Ureter (tissue), 1 donor: ENCODE data around the gene SGO1. TPM values are rescaled to one million over a fixed set of nuclear protein-coding genes. Genes with fewer than 3 reads are reported as not detected.

ENCODE experiments used
- DNase-seq: peaks from one replicate; pipeline ENCODE4 v3.0.0-alpha.2; 2020; ENCODE audit warnings: low spot score
- total RNA-seq: library from RNA; stranded (reverse); gene quantifications from one replicate; pipeline ENCODE4 v1.2.4, GENCODE V29; 2023
- donor health status: DM: yes; HTN: yes; CAD: no.

Gene SGO1
- total RNA-seq, 1 donor from 2014 or later = 0.78 TPM

DNA sequence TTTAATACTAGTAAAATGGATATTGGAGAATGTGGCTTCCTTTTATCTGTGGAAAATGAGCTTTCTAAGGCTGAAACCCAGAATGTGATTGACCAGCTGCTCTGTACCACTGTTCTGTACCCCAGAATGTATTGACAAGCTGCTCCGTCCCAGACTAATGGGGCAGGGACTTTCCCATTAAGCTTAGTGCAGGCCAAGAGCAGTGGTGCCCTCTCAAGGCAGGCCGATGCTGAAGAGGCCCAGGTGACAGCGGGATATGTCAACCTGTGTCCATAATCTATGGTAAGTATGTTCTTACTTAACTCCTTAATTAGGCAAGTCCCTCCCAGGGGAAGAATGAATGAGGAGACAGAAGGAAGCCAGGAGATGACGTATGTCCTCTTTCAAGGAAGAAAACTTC lies 31.1 kb downstream of the SGO1 start:
- DNase-seq = no peak

DNA sequence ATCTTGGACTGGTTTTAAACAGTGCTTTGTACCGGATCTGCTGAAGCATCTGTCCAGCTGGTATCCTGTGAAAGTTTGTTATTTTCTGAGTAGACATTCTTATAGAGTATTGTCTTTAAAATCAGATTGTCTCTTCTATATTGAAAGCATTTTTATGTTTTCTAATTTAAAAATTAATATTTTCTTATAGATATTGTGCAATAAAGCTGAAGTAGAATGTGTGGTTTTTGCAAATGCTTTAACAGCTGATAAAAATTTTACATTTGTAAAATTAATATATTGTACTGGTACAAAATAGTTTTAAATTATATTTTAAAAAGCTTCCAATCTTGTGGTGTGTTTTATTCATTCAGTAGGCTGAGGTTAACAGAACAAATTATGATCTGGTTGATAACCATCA lies 31.9 kb downstream of the SGO1 start:
- no peak for DNase-seq

DNA sequence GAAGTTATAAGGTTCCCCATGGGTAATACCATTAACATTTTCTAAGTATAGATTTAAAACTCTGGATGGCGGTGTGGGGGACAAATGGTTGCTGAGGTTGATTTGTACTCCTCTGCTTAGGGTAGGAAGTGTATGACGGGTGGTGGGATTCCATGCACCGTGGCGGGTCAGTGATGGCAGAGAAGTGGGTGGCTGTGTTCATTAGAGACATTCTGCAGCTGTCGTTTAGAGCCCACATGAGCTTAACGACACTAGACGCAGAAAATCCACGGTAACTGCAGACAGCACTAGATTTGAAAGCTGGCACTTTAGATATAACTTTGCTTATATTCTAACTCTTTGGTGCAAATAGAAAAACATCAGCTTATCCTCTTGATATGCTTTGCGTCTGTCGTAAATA lies 37.5 kb downstream of the SGO1 start:
- DNase-seq = no peak

DNA sequence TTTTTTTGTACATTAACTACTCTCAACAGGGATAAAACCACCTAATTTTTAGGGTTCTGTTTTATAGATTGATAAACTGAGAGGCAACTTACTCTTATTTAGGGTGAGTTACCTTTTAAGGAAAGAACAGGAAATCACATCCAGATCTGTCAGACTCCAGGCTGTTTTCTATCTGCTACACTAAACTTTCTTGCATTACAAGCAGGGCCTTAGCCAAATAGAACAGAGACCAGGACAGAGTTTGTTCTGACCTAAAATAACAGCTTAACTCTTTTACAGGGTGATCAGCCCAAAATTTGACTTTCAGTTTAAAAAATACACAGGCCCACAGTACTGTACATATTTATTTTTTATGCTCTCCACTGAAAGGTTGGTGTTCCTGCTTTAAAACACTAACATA lies 38.6 kb downstream of the SGO1 start:
- no peak for DNase-seq

DNA sequence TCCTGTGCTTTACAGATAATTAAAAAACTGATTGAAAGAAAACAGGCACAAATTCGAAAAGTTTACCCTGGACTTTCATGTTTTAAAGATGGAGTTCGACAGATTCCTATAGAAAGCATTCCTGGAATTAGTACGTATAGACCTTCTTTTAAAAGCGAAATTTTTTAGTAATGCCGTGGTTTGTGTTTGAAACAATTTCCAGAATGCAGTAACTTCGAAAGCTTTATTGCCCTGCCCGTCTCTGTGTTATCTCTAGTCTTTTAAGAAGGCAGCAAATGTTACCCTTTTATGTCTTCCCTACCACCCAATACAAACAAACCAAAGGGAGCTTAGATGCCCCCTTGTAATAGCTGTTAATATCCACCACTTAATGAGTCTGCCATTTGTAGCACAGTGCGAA lies 39.7 kb downstream of the SGO1 start:
- DNase-seq = no peak

DNA sequence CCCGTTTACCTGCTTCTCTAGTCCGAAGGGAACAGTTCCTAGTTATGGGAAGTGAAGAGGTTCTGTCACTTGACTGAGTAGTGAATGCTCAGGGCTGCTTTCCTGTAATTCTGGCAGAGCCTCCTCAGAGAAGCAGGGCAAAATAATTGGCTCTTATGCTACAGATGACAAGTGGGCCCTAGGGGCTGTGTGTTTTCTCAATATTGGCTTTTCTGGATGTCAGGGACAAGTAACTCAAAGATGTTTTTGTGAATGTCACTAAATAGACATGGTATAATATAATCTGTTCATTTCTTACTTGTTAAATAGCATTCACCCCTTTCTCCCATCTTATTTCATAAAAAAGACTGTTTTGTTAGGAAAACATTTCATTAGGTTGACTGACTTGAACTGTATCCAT lies 40.1 kb downstream of the SGO1 start:
- no peak for DNase-seq

DNA sequence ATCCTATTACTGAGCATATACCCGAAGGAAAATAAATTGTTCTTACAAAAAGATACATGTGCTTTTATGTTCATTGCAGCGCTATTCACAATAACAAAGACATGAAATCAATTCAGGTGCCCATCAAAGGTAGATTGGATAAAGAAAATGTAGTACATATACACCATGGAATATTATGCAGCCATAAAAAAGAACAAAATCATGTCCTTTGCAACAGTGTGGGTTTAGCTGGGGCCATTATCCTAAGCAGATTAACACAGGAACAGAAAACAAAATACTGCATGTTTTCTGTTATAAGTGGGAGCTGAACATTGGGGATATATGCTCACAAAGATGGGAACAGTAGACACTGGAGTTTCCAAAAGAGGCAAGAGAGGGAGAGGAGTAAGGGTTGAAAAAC lies 42.5 kb downstream of the SGO1 start:
- DNase-seq = no peak

DNA sequence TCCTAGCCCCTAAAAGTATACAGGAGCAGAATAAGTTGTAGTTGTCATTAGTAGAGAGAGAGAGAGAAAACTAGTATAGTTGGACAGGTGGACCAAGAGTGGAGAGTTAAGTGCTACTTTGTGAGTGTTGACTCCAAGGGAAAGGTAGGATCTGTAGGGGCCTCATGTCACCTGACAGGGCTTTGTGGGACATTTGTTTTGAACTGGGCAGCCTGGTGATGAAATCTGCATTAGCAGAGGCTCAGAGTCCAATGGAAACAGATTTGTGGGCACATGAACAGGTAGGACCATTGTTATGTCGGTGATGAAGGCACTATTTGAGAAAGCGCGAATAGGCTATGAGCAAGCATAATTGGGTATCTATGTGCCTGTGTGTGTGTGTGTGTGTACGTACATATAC lies 43.5 kb downstream of the SGO1 start:
- DNase-seq = no peak

DNA sequence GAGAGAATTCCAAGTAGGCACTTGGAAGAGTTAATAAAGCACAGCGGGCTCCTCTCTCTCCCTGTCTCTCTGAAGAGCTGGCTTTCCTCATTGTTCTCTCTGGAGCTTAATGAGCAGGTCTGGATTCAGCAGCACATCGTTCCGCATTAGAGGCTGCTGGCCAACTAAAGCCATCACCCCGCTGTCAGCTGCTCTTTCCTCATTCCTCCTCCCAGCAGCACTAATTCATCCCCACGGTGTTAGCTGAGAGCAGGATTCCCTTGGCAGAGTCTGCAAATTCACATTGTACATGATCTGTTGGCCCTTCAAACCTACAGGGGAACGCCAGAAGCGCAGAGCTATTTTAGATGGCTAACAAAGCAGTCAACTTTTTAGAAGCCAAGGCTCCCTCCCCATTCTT lies 44.2 kb downstream of the SGO1 start:
- DNase-seq = no peak

DNA sequence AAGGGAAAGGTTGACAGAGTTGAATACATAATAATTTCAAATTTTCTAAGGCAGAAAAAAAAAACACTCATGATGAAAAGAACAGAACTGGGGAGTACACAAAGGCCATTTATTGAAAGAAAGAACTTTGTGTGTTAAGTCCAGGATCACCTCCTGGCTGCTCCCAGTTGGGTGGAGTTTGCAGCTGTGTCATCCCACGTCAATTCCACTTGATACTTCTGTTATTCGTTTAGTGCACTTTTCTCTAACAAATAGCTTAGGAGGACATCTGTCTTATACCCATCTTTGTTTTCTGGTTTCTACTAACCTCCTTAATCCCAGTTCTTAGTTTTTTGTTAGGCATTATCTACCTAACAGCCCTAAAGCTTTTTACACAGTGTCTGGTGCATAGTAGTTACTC lies 44.7 kb downstream of the SGO1 start:
- DNase-seq = no peak

DNA sequence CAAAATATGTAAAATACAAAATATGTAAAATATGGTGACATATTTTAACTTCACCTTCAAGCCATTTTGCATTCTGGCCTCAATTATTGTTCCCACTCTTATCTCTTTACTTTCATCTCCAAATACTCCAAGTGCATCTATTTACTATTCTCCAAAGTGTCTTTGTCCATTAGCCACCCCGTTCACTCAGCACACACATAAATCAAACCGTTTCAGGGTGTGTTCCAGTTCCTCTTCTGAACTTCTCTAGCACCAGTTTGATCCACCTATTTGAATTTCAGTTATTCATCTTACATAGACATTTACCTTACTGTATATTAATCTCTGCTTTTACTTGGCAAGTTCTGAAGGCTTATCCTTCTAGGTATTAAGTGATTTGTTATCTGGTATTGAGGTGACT lies 45.1 kb downstream of the SGO1 start:
- no peak for DNase-seq

DNA sequence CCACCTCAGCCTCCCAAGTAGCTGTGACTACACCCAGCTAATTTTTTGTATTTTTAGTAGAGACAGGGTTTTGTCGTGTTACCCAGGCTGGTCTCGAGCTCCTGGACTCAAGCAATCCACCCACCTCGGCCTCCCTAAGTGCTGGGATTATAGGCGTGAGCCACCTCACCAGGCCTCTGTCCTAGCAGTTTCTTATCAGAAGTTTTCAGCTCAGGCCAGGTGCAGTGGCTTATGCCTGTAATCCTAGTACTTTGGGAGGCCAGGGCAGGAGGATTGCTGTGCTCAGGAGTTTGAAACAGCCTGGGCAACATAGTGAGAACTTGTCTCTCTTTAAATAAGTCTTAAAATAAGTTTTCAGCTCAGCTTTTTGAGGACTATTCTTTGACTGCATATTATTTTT lies 48.4 kb downstream of the SGO1 start:
- no peak for DNase-seq

DNA sequence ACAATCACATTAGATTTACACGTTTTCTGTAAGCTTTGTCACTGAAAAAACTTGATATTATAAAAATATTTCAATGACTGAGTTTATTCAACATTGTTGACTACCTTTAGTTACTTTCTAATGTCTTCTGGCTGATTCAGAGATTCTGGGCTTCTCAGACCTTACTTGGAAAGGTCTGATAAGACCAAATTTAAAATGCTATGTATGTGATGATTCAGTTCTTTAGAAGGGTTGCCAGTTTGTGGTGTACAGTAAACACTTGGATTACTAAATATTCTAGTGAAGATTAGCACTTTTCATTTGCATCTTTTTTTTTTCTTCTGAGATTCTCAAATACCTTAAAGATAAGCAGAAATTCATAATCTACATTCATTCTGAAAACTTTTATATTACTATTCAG lies 49.8 kb downstream of the SGO1 start:
- no peak for DNase-seq

DNA sequence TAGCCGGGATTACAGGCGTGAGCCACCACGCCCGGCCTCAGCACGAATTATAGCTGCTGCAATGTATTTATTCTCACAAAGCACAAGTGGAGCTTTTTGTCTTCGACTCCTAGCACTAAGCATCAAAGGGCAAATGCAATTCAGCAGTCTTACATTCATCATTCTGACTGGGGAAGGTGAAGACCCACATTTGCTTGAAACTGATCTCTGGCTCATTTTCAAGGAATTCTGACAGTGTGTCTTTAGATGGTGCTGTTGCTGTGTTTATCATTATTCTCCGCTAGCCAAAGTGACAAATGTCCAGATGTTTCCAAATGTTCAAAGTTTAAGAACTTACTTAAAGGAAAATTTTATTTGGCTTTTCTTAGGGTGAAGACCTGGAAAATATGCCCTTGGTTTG lies 55.9 kb downstream of the SGO1 start:
- no peak for DNase-seq

DNA sequence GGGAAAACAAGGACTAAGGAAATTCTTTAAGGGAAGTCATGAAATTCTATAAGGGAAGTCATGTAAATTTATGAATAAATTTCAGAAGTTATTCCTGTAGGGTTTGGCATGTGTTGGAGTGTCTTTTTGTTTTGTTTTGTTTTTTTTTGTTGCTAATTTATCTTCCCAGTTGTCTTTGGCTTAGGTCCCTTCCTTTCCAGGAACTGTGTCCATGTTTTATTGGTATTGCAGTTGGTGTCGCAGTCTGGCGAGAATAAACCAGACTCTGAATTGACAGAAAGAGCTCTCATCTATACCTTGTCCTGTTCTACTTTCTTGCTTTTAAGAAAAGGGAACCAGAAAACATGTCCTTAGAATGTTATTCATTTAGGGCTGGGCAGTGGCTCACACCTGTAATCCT lies 57.6 kb downstream of the SGO1 start:
- no peak for DNase-seq

DNA sequence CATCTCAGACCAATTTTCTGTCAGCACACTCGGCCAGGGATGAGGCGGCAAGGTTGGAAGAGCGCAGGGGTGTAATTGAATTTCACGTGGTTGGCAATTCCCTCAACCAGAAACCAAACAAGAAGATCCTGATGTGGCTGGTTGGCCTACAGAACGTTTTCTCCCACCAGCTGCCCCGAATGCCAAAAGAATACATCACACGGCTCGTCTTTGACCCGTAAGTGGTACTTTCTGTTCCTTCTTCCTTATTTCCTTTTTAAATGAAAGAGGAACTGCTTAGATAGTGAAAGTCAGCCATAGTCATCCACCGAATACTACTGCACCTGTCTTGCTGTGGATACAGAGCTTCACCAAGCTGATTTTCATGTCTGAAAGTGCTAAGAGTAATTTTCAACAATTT lies 60.1 kb downstream of the SGO1 start:
- no peak for DNase-seq

DNA sequence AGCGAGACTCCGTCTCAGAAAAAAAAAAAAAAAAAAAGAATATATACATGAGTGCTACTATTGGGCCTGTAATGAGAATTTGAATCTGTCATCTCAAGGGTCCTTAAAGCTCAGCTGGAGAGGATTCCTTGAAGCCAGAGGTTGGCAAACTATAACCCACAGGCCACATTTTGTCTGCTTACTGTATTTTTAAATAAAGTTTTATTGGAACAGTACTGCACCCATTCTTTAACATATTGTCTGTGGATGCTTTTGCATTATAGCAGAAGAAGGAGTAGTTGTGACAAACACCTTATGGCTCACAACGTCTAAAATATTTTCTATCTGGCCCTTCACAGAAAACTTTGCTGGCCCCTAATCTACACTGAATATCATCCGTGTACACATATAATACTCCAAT lies 60.7 kb downstream of the SGO1 start:
- no peak for DNase-seq

DNA sequence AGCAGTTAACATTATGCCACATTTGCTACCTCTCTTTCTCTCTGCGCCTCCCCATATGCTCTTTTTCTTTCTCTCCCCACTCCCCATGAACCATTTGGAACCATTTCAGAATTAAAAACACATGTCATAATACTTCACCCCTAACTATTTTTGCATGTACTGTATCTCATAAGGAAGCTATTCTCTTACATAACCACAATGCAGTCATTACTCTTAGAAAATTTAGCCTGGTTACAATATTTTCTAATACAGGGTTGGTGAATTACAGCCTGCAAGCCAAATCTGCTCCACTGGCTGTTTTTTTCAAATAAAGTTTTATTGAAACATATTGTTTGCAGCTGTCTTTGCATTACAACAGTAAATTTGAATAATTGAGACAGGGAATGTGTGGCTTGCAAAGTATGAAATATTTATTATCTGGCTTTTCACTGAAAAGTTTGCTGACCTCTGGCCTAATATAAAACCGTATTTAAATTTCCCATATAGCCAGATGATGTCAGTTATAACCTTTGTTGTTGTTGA lies 62.8 kb downstream of the SGO1 start:
- no peak for DNase-seq

DNA sequence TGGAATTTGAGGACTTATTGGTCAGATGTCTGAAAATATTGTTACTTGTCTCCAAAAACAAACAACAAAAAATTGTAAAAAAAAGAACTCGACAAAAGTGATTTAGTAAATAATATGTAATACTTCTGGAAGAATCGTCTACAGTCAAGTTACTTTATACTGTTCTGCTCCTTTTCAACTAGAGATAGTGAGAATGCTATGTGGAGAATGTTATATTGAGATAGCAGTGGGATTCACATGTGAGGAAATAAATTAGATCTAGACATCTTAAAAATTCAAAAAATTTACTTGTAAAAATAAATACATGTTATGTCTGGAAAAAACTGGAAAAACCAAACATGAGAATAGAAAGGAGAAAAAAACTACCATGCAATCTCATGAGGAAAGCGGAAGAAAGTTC lies 64.9 kb downstream of the SGO1 start:
- DNase-seq = no peak

Other genes starting within 250 kb of the SGO1 start
- gene RAB5A, start 239.1 kb downstream of the SGO1 start, total RNA-seq = 75.6 TPM
- not detected for gene PP2D1, start 173.9 kb downstream of the SGO1 start, total RNA-seq
- 40.2 TPM for gene KAT2B, start 145.8 kb downstream of the SGO1 start, total RNA-seq